A673 (cell line): ENCODE data around the gene GALNT13. TPM values are rescaled to one million over a fixed set of nuclear protein-coding genes. Genes with fewer than 3 reads are reported as not detected.

Experiments used
- BruUV-seq: library from RNA; stranded (reverse); fragments of 400-500 nt; replicated peaks from 2 replicates; lab custom pipeline; 2021; lab: Mats Ljungman, UMichigan
- CTCF ChIA-PET: fragments of 300-600 bp; sonication (Branson Sonifier 250); formaldehyde crosslinking; loops from one replicate; lab custom pipeline; 2022; ENCODE audit warnings: antibody characterized with exemption; lab: Charles Lee
- POLR2A ChIA-PET: fragments of 300-600 bp; sonication (Branson Sonifier 250); formaldehyde crosslinking; loops from one replicate; lab custom pipeline; 2022; ENCODE audit warnings: antibody characterized with exemption; ENCODE audit not compliant: low non-redundant PET; lab: Charles Lee
- DNase-seq: peaks from one replicate; pipeline ENCODE4 v3.0.0-alpha.2; 2015; ENCODE audit warnings: low spot score
- H3K27ac ChIP-seq: fragments of 200-600 bp; sonication (generic); 2 replicates; pipeline ENCODE4 v1.5.1; 2016; ENCODE audit warnings: mixed run types, low read depth, mild to moderate bottlenecking, mixed read lengths, antibody characterized with exemption, low read length; ENCODE audit not compliant: poor library complexity, severe bottlenecking
- H3K27me3 ChIP-seq: fragments of 200-600 bp; sonication (generic); replicated peaks from 2 replicates; pipeline ENCODE4 v1.6.1; 2017; ENCODE audit warnings: mixed run types, low read depth, mild to moderate bottlenecking, mixed read lengths, antibody characterized with exemption, low read length; ENCODE audit not compliant: insufficient read depth, poor library complexity
- H3K36me3 ChIP-seq: fragments of 200-600 bp; sonication (generic); 2 replicates; pipeline ENCODE4 v1.6.1; 2016; ENCODE audit warnings: mixed run types, mild to moderate bottlenecking, mixed read lengths, antibody characterized with exemption, low read length; ENCODE audit not compliant: insufficient read depth, poor library complexity, severe bottlenecking
- H3K4me1 ChIP-seq: fragments of 200-600 bp; sonication (generic); 2 replicates; pipeline ENCODE4 v1.6.1; 2017; ENCODE audit warnings: mixed run types, mild to moderate bottlenecking, mixed read lengths, antibody characterized with exemption, low read length; ENCODE audit not compliant: insufficient read depth, poor library complexity, severe bottlenecking
- H3K4me3 ChIP-seq: fragments of 200-600 bp; sonication (generic); 2 replicates; pipeline ENCODE4 v1.5.1; 2016; ENCODE audit warnings: low read depth, mixed run types, mild to moderate bottlenecking, mixed read lengths, low read length; ENCODE audit not compliant: poor library complexity, severe bottlenecking
- H3K9me3 ChIP-seq: fragments of 200-600 bp; sonication (generic); 2 replicates; pipeline ENCODE4 v1.6.1; 2016; ENCODE audit warnings: mixed run types, low read depth, mild to moderate bottlenecking, mixed read lengths, antibody characterized with exemption, low read length; ENCODE audit not compliant: poor library complexity, severe bottlenecking
- EZH2 ChIP-seq: fragments of 200-600 bp; sonication (generic); IDR thresholded peaks from 2 replicates; pipeline ENCODE4 v1.6.1; 2017; ENCODE audit warnings: borderline replicate concordance, low read depth, mild to moderate bottlenecking, mixed read lengths, antibody characterized with exemption, low read length; ENCODE audit not compliant: poor library complexity, severe bottlenecking
- intact Hi-C: fragments of 100-400 bp; cut with micrococcal nuclease; formaldehyde crosslinking; loops from one replicate; pipeline ENCODE4 v1.10.0; 2022; ENCODE audit not compliant: unreplicated experiment
- total RNA-seq: library from RNA; stranded (reverse); gene quantifications from 2 replicates; pipeline ENCODE4 v1.2.3, GENCODE V29; 2021
- TF ChIP-seq, protein P1 (sequence below): fragments of 300-800, 200-600 bp; sonication (generic); conservative IDR thresholded peaks from 2 replicates; pipeline ENCODE4 v1.5.1; 2017; ENCODE audit warnings: low read depth, mild to moderate bottlenecking, antibody characterized with exemption, low read length, moderate library complexity, mixed read lengths

GALNT13 gene
- total RNA-seq, 1 experiment from 2014 or later, result not detected

DNA sequence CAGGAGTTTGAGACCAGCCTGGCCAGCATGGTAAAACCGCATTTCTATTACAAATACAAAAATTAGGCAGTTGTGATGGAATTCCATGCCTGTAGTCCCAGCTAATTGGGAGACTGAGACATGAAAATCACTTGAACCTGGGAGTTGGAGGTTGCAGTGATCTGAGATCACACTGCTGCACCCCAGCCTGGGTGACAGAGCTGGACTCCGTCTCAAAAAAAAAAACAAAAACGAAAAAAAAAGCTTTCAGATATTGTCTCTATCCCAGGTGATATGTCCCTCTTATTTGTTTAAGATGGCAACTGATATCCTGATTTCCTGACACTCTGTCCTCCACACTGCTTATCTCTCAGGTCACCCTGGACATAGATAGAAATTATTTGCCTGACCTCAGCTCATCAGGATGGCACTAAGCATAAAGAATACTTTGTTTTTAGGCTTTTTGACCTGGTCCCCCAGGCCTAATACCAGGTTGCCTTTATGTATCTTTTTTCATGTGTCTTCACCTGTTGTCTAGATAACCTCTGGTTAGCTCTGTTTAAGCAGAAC lies 531.6 kb downstream of the GALNT13 start:
- intact Hi-C loops, result loop anchor here (5.0 kb wide), 1 partner anchor 819 kb away; no protein-coding TSS in a partner anchor
- H3K36me3 ChIP-seq, result no peaks in the 10 kb centered on the region
- POLR2A ChIA-PET, result no interaction called here
- no peak overlapping the region for H3K4me3 ChIP-seq
- no peaks in the 10 kb centered on the region for H3K27me3 ChIP-seq
- CTCF ChIA-PET, result no interaction called here
- TF ChIP-seq, protein P1, sequence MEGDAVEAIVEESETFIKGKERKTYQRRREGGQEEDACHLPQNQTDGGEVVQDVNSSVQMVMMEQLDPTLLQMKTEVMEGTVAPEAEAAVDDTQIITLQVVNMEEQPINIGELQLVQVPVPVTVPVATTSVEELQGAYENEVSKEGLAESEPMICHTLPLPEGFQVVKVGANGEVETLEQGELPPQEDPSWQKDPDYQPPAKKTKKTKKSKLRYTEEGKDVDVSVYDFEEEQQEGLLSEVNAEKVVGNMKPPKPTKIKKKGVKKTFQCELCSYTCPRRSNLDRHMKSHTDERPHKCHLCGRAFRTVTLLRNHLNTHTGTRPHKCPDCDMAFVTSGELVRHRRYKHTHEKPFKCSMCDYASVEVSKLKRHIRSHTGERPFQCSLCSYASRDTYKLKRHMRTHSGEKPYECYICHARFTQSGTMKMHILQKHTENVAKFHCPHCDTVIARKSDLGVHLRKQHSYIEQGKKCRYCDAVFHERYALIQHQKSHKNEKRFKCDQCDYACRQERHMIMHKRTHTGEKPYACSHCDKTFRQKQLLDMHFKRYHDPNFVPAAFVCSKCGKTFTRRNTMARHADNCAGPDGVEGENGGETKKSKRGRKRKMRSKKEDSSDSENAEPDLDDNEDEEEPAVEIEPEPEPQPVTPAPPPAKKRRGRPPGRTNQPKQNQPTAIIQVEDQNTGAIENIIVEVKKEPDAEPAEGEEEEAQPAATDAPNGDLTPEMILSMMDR, result no peak
- no peak for TF ChIP-seq EZH2
- H3K4me1 ChIP-seq, result no peaks in the 10 kb centered on the region
- no peaks in the 10 kb centered on the region for H3K9me3 ChIP-seq
- DNase-seq, result no peak
- no peak overlapping the region for H3K27ac ChIP-seq
- BruUV-seq, result no TSS peak

DNA sequence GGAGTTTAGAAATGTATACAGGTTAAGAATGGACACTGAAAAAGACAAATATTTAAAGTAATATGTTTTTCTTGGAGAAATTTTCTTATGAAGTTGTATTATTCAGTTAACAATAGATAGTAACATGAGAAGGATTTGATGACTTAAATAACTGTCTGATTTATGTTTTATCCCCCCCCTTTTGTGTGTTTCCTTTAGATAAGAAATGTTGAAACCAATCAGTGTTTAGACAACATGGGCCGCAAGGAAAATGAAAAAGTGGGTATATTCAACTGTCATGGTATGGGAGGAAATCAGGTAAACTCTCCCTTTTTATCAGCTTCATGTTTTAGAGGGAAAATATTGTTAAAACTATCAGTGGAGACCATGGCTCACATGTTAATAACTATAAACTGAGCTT lies 537.1 kb downstream of the GALNT13 start:
- DNase-seq, result no peak
- H3K4me3 ChIP-seq, result no peak overlapping the region
- no peak for TF ChIP-seq EZH2
- TF ChIP-seq, protein P1, result no peak
- H3K27me3 ChIP-seq, result no peaks in the 10 kb centered on the region
- H3K4me1 ChIP-seq, result no peaks in the 10 kb centered on the region
- H3K36me3 ChIP-seq, result no peaks in the 10 kb centered on the region
- no peaks in the 10 kb centered on the region for H3K9me3 ChIP-seq
- POLR2A ChIA-PET, result no interaction called here
- no peak overlapping the region for H3K27ac ChIP-seq
- intact Hi-C loops, result no loop called here
- CTCF ChIA-PET, result no interaction called here
- no TSS peak for BruUV-seq

DNA sequence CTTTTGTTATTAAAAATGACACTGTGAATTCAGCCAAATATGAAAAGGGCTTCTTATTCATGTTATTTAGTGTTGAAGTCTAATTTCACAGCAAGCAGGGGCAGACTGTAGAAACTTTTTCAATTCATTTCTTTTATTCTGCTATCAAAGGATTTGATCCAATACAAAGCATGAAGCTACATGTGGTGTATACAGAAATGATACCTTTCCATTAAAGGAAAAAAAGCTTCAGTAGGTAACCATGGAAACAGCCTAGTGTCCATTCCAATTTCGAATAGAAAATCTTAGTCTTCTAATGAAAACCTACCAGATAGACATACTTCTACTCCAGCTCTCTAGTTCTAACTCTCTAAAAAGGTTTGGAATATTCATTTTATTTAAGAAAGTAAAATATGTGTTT lies 550.5 kb downstream of the GALNT13 start:
- Histone ChIP-seq H3K27me3 (peaks cover 9% of the 10 kb centered on the region), H3K27ac (no peak overlapping the region), H3K4me3 (no peak overlapping the region), H3K4me1 (no peaks in the 10 kb centered on the region), H3K36me3 (no peaks in the 10 kb centered on the region), H3K9me3 (no peaks in the 10 kb centered on the region)
- TF ChIP-seq EZH2, result no peak
- TF ChIP-seq, protein P1, result no peak
- no TSS peak for BruUV-seq
- intact Hi-C loops, result no loop called here
- POLR2A ChIA-PET, result no interaction called here
- CTCF ChIA-PET, result no interaction called here
- DNase-seq, result no peak
